Activated T-cell treated with anti-CD3 and anti-CD28 coated beads, Interleukin-2, amount 50 U/mL, for 48 hours (primary cell): ENCODE data around the gene MRGPRD.
"Not testable (repeated sequence)": the region's sequence is repeated elsewhere in the genome, so short reads cannot be mapped to it uniquely, and the experiment has no call there.

Source experiments
- DNase-seq, 2 experiments: peaks; one replicate each; pipeline ENCODE4 v3.0.0-alpha.2; 2020

The MRGPRD gene

GRCh38 chr11:69005183-69005630, 24.4 kb upstream of the MRGPRD start:
- no peak for DNase-seq

- no peak for DNase-seq
Observed at GRCh38 chr11:69004411-69005182, 23.8 kb upstream of the MRGPRD start.

- DNase-seq, result no peak
Observed at GRCh38 chr11:69003866-69004367, 23.1 kb upstream of the MRGPRD start.

GRCh38 chr11:69003301-69003865, 22.6 kb upstream of the MRGPRD start:
- no peak for DNase-seq

- no peak for DNase-seq
Observed at GRCh38 chr11:69002570-69003231, 21.9 kb upstream of the MRGPRD start.

GRCh38 chr11:69002110-69002569, 21.4 kb upstream of the MRGPRD start:
- DNase-seq, result no peak

- DNase-seq, result no peak
Observed at GRCh38 chr11:69001243-69002081, 20.7 kb upstream of the MRGPRD start.

- DNase-seq, result no peak
Observed at GRCh38 chr11:69000831-69001242, 20.1 kb upstream of the MRGPRD start.

- no peak for DNase-seq
Observed at GRCh38 chr11:69000391-69000790, 19.6 kb upstream of the MRGPRD start.

- not testable (repeated sequence) for DNase-seq
Observed at GRCh38 chr11:68999748-69000355, 19.1 kb upstream of the MRGPRD start.

GRCh38 chr11:68999093-68999747, 18.4 kb upstream of the MRGPRD start:
- no peak for DNase-seq

- no peak for DNase-seq
Observed at GRCh38 chr11:68998390-68998911, 17.7 kb upstream of the MRGPRD start.

GRCh38 chr11:68997995-68998348, 17.2 kb upstream of the MRGPRD start:
- no peak for DNase-seq

- no peak for DNase-seq
Observed at GRCh38 chr11:68997124-68997994, 16.6 kb upstream of the MRGPRD start.

GRCh38 chr11:68996376-68997123, 15.8 kb upstream of the MRGPRD start:
- DNase-seq, result no peak

- DNase-seq, result no peak
Observed at GRCh38 chr11:68994894-68995285, 14.1 kb upstream of the MRGPRD start.

GRCh38 chr11:68994161-68994893, 13.5 kb upstream of the MRGPRD start:
- no peak for DNase-seq

- no peak for DNase-seq
Observed at GRCh38 chr11:68993546-68993945, 12.8 kb upstream of the MRGPRD start.

GRCh38 chr11:68992743-68993255, 12.0 kb upstream of the MRGPRD start:
- no peak for DNase-seq
